Right lobe of liver (tissue), 4 donors: ENCODE measurements around the gene FLRT1.

Experiments used
- CTCF ChIP-seq, 4 donors: fragments of 200-600 bp in 3 of 4; fragments of 450-650 bp in 1 of 4; IDR thresholded peaks; one replicate each; pipeline versions ENCODE4 v1.5.1 to v1.8.0; 2016 to 2022; ENCODE audit warnings: antibody characterized with exemption in 4 of 4, mild to moderate bottlenecking in 2 of 4
- POLR2A ChIP-seq: fragments of 450-650 bp; IDR thresholded peaks from one replicate; pipeline ENCODE4 v1.6.1; 2017; ENCODE audit warnings: antibody characterized with exemption, mild to moderate bottlenecking
- donor health status: DM: no; HTN: no; CAD: no.
- donor health status: DM: no; HTN: no; CAD: no.
- donor health status: DM: no; HTN: yes; CAD: no.

DNA sequence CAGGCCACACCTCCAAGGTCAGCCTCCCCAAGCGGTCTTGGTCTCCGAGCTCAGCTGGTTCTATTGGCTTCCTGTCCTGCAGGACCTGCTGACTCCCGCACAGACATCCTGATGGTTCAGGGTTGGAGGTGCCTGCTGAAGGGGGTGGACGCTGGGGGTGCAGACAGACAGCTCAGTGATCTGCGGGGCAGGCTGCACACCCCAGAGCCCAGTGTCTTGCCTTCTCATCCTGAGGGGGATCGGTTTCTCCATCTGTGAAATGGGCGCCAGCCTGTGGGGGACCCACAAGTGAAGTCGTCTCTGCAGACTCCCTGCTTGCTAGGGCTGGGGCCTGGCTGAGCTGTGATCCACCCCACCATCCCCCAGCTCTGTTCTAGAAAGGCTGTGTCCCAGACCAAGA, 13.8 kb downstream of the FLRT1 start:
- TF ChIP-seq CTCF (IDR thresholded peaks at IDR 0.05) (no peak), POLR2A (no peak)
